HG03565 (cell line): ENCODE measurements around the gene ST3GAL2.
"Not testable (repeated sequence)": the region's sequence is repeated elsewhere in the genome, so short reads cannot be mapped to it uniquely, and the experiment has no call there.

Experiments used
- ATAC-seq: cut with Tn5 transposase; IDR thresholded peaks from one replicate; pipeline ENCODE4 v1.9.1; 2021; ENCODE audit warnings: mild to moderate bottlenecking, moderate library complexity; ENCODE audit not compliant: unreplicated experiment

Gene ST3GAL2

GRCh38 chr16:70468776-70469525 is 30.1 kb upstream of the ST3GAL2 start:
- ATAC-seq: no peak

GRCh38 chr16:70467608-70468007 is 28.7 kb upstream of the ST3GAL2 start:
- ATAC-seq: no peak

- ATAC-seq: no peak
Measured at GRCh38 chr16:70467113-70467512, 28.2 kb upstream of the ST3GAL2 start.

- no peak for ATAC-seq
Measured at GRCh38 chr16:70466805-70467076, 27.8 kb upstream of the ST3GAL2 start.

DNA sequence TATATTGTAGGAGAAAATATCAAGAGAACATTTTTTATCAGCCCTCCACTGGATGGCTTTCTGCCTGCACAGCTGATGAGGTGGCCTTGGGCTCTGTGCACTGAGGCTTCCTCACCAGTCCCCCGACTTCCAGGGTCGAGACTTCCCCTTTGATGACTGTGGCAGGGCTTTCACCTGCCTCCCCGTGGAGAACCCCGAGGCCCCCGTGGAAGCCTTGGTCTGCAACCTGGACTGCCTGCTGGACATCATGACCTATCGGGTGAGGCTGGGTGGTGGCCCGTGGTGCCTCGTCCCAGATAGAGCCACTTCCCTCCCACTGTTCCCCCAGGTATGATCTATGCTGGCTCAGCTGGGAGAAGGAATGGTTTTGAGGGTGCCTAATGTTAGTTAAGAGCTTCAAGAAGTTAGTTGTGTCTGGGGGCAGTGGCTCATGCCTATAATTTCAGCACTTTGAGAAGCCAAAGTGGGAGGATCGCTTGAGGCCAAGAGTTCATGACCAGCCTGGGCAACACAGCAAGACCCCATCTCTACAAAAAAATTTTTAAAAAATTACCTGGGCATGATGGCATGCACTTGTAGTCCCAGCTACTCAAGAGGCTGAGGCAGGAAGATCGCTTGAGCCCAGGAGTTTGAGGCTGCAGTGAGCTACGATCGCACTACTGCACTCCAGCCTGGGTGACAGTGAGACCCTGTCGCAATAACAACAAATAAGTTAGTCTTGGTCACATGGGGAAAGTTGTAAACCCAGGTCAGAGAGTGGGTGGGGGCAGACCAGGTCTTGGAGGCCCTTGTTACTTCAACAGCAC is 27.3 kb upstream of the ST3GAL2 start:
- ATAC-seq: no peak

DNA sequence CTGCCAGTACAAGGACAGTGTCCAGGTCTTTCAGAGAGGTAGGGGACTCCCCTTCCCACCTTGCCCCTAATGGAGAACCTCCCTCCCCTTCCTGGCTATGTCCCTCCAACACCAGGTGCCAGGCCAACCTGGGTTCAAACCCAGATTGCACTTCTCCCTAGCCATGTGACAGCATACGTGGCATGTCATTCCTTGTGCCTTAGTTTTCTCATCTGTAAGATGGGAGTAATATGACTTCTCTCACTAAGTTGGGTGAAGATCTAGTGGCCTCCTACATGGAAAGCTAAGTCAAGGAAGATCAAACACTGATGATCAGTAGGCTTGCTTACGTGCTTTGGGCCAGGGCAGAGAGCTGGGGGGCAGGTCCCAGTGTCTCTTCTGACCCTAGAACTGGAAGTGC is 24.3 kb upstream of the ST3GAL2 start:
- no peak for ATAC-seq

DNA sequence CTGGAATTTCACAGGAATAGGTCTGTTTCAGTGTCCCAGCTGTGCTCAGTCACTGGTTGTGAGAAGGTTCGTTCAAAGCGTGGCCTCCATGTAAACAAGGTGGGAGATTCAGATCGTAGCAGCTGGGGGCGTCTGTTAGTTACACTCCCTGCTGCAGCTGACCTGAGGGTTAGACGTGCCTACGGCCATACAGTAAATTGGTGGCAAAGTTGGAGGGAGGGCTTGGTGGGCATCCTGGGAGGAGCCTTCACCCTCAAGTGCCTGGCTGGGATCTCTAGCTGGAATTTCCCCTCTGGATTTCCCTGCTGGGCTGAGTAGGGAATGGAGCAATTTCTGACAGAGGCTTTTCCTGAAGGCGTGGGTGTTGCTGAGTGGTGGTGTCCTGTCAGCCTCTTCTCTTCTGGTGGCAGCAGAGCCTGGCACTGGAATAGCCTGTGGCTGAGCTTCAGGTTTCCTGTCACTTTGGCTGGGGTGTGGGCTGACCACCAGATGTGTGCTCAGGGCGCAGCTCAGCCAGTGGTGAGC is 21.9 kb upstream of the ST3GAL2 start:
- ATAC-seq: no peak

DNA sequence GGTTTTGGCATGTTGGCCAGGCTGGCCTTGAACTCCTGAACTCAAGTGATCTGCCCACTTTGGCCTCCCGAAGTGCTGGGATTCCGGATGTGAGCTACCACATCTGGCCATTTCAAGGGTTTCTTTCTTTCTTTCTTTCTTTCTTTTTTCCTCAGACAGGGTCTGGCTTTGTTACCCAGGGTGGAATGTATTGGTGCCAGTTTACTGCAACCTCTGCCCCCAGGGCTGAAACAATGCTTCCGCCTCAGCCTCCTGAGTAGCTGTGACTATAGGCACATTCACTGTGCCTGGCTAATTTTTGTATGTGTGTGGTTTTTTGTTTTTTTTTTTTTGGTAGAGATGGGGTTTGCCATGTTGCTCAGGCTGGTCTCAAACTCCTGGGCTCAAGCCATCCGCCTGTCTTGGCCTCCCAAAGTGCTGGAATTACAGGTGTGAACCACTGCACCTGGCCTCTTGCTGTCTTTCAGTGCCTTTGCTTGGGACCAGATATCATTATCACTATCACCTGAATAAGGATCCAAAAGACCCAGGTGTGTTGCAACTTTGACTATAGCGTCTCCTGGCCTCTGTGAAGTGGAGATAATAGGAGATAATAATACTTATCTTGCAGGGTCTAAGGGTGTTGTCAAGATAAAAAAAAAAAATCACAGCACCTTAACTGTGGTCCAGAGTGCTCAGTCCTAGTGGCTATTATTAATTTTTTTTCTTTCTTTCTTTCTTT is 18.7 kb upstream of the ST3GAL2 start:
- no peak for ATAC-seq

DNA sequence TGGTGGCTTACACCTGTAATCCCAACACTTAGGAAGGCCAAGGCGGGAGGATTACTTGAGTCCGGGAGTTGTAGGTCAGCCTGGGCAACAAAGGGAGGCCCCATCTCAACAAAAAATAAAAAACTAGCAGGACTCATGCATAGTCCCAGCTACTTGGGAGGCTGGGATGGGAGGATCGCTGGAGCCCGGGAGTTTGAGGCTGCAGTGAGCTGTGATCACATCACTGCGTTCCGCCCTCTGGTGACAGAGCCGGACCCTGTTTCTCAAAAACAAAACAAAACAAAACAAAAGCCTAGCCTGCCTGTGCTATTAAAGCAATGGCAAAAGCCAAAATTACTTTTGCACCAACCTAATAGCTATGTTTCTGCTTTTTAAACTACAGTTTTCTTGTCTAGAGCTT is 17.0 kb upstream of the ST3GAL2 start:
- no peak for ATAC-seq

- peak; percentile 79 for ATAC-seq
Measured at GRCh38 chr16:70454222-70455034, 15.5 kb upstream of the ST3GAL2 start, which contains the start of gene FCSK. Gene FCSK, plus strand, starts transcription at chr16:70454595. Its CDS starts 8,596 bp downstream, at chr16:70463191.

DNA sequence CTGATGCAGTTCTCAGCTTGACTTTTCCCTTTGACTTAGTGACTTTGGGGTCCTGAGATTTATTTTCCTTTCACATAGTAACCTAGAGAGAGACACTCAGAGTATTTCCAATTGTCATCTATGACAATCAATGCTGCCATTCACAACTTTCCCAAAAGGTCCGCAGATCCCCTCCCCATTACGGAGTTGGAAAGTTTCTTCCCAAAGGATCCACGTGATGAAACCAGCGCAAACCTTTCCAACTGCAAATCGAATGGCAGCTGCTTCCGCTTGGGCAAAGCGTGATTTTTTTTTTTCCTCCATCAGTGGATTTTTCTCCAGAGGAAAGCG is 15.0 kb upstream of the ST3GAL2 start:
- peak; percentile 12 for ATAC-seq

DNA sequence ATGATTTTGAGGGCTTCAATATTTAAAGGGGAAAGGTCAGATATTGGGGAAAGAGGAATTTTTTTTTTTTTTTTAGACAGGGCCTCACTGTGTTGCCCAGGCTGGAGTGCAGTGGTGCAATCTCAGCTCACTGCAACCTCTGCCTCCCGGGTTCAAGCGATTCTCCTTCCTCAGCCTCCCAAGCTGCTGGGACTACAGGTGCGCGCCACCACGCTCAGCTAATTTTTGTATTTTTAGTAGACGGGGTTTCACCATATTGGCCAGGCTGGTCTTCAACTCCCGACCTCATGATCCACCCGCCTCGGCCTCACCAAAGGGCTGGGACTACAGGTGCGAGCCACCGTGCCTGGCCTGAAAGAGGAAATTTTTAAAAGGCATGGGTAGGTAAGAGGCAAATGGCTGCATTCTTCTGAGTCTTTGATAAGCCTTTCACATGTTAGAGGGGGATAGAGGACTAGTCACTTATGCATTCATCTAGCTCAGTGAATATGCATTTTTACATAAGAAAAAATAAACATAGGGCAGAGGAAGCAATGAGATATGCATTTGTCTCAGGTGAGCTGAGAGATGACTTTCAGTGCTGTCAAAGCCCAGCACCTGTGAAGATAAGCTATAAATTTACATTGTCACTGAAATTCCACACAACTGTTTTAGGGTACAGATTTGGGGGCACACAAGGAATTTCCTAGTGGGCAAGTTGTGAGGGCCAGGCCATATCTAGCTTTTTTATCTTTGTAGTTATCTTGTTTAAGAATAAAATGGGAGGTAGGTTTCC is 14.4 kb upstream of the ST3GAL2 start:
- no peak for ATAC-seq

DNA sequence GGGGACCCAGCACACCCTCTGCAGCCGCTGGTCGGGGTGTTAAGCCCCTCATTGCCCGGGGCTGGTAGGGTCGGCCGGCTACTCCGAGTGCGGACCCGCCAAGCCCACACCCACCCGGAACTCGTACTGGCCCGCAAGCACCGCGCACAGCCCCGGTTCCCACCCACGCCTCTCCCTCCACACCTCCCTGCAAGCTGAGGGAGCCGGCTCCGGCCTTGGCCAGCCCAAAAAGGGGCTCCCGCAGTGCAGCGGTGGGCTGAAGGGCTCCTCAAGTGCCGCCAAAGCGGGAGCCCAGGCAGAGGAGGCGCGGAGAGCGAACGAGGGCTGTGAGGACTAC is 12.1 kb upstream of the ST3GAL2 start:
- ATAC-seq: not testable (repeated sequence)

DNA sequence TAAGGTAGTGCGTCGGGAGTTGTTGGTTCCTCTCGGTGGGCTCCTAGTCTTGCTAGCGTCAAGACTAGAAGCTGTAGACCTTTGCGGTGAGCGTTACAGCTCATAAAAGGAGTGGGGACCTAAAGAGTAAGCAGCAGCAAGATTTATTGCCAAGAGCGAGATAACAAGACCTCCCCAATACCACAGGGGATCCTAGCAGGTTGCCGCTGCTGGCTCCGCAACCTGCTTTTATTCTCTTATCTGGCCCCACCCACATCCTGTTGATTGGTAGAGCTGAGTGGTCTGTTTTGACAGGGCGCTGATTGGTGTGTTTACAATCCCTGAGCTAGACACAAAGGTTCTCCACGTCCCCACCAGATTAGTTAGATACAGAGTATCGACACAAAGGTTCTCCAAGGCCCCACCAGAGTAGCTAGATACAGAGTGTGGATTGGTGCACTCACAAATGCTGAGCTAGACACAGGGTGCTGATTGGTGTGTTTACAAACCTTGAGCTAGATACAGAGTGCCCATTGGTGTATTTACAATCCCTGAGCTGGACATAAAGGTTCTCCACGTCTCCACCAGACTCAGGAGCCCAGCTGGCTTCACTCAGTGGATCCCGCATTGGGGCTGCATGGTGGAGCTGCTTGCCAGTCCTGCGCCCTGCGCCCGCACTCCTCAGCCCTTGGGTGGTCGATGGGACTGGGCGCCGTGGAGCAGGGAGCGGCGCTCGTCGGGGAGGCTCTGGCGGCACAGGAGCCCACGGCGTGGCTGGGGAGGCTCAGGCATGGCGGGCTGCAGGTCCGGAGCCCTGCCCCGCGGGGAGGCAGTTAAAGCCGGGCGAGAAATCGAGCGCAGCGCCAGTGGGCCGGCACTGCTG is 11.5 kb upstream of the ST3GAL2 start:
- ATAC-seq: not testable (repeated sequence)

GRCh38 chr16:70448075-70448474 is 9.2 kb upstream of the ST3GAL2 start:
- no peak for ATAC-seq

DNA sequence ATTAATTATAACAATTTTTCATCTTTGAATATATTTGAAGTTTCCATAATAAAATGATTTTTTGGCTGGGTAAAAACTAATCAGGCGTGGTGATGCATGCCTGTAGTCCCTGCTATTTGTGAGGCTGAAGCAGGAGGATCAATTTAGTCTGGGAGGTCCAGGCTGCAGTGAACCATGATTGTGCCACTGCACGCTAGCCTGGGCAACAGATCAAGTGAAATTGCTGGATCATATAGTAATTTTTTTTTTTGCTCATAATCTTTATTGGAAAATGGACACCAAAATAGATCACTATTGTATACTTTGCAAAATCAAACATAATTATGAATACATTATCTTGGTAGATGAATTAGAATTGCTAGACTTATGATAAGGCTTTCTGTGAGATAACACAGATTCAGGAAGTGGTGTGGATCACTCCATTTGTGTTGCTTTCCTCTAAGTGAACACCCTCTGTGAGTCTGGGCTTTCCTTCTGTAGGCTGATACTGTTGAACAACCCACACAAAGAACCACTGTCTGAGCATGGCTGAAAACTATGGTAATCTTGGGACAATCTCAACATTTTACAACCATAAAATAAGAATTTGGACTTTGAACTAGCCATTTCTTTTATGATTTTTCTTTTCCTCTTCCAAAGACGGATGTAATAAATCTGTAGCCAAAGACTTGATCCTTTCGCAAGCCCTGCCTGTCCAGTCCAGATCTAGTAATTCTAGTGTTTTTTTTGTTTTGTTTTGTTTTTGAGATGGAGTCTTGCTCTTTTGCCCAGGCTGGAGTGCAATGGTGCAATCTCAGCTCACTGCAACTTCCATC is 5.6 kb upstream of the ST3GAL2 start:
- ATAC-seq: no peak

DNA sequence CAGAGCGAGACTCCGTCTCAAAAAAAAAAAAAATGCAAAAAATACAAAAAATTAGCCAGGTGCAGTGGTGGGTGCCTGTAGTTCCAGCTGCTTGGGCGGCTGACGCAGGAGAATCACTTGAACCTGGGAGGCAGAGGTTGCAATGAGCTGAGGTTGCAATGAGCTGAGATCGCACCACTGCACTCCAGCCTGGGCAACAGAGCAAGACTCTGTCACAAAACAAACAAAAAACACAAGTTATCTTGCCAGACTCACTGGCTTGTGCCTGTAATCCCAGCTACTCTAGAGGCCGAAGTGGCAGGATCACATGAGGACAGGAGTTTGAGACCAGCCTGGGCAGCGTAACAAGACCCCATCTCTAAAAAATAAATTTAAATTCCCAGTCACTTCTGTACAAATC is 3.4 kb upstream of the ST3GAL2 start:
- no peak for ATAC-seq

DNA sequence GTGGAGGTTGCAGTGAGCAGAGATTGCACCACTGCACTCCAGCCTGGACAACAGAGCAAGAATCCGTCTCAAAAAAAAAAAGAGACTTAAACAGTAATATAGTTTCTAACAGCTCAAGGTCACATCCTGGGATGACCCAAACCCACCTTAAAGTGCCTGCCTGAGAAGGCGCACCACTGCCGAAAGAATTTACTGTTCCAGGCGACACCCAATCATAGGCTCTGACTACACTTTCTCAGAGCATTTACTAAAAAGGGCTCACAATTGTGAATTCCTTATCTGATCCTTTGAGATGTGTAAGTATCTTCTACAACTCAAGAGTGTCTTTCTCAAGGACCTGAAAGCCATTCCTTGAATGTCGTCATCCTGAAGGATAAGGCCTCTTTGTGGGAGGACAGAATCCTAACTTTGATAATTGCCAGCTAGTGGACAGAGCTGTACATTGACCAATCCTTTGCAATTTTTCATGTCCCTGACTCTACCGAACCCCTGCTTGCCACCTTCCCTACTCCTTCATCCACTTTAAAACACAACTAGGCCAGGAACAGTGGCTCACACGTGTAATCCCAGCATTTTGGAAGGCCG is 2.6 kb upstream of the ST3GAL2 start:
- no peak for ATAC-seq
